Breast epithelium (tissue), 3 donors: ENCODE measurements around the gene SLC22A23.

Source experiments
- POLR2A ChIP-seq: fragments of 450-650 bp; IDR thresholded peaks from one replicate; pipeline ENCODE4 v1.6.1; 2016; ENCODE audit warnings: antibody characterized with exemption, mild to moderate bottlenecking, moderate library complexity
- TF ChIP-seq, protein P1 (sequence below), 3 donors: fragments of 450-650 bp; IDR thresholded peaks; one replicate each; pipeline ENCODE4 v1.5.1; 2016 to 2017; ENCODE audit warnings: antibody characterized with exemption in 3 of 3, mild to moderate bottlenecking in 3 of 3, moderate library complexity in 3 of 3

DNA sequence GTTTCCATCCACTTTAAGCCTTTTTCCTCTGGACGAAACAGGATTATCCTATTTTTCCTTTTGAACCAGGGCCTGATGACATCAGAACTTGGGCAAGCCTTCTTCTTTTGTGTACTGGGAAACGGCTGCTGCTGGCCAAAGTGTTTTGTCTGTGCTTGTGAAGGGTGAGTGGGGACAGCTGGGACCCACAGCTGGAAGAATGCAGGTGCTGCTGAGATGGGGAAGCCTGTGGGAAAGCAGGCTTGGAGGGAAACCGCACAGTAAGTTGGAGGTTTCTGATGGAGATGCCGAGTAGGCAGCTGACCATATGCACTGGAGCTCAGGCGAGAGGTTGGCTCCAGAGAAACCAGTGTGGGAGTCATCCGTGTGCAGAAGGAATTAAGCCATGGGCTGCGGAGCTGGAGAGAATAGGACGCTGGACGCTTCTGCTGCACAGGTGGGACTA lies 206.6 kb downstream of the SLC22A23 start:
- TF ChIP-seq POLR2A, result no peak
- TF ChIP-seq, protein P1, sequence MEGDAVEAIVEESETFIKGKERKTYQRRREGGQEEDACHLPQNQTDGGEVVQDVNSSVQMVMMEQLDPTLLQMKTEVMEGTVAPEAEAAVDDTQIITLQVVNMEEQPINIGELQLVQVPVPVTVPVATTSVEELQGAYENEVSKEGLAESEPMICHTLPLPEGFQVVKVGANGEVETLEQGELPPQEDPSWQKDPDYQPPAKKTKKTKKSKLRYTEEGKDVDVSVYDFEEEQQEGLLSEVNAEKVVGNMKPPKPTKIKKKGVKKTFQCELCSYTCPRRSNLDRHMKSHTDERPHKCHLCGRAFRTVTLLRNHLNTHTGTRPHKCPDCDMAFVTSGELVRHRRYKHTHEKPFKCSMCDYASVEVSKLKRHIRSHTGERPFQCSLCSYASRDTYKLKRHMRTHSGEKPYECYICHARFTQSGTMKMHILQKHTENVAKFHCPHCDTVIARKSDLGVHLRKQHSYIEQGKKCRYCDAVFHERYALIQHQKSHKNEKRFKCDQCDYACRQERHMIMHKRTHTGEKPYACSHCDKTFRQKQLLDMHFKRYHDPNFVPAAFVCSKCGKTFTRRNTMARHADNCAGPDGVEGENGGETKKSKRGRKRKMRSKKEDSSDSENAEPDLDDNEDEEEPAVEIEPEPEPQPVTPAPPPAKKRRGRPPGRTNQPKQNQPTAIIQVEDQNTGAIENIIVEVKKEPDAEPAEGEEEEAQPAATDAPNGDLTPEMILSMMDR (IDR thresholded peaks at IDR 0.05), result no peak
